ENCODE data around the gene TXLNB. TPM values are rescaled to one million over a fixed set of nuclear protein-coding genes. Genes with fewer than 3 reads are reported as not detected.
A peak's percentile ranks its signal among the peaks of the same experiment; 100 is the strongest.

The TXLNB gene
- total RNA-seq, 1 experiment from 2014 or later: 0.15 TPM

DNA sequence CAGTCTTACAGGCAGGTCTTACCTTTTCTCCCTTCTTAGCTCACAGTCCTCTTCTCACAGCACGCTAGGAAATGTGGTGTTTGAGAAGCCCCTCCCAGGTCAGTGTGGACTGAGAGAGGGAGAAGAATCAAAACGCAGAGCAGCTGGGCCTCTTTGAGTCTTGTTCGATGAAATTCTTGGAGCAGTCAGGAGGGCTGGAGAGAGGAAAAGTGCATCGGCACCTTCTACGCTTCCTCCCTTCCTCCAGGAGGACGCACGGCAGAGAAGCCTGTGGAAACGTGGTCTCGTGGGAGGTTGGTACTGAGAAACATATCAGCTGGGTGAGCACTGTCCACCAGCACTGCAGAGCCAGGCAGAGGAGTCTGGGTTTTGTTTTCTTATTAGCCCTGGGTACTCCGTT is 52.7 kb downstream of the TXLNB start:
- CTCF ChIA-PET: interaction anchor here (0.6 to 1.1 kb wide), 2 partner anchors 8 to 12 kb away, joined by 3 to 5 read pairs; no protein-coding TSS in a partner anchor
- H3K27ac Mint-ChIP-seq: no peak overlapping the region; the same call in none of the 2 replicates
- POLR2A ChIA-PET: no interaction called here
- DNase-seq (ENCODE audit: low spot score): no peak
- H3K4me3 Mint-ChIP-seq: no peak overlapping the region
- peaks cover 15% of the 10 kb centered on the region for H3K36me3 Mint-ChIP-seq
- no peaks in the 10 kb centered on the region; the same call in 1 of the 2 replicates for H3K27me3 Mint-ChIP-seq (ENCODE audit: low read depth)
- peaks cover 14% of the 10 kb centered on the region for H3K9me3 Mint-ChIP-seq
- no peak for TF ChIP-seq IRF2 (CRISPR knock-in tag; IDR thresholded peaks at IDR 0.05; ENCODE audit: borderline replicate concordance, low read depth)
- no peak for TF ChIP-seq FOXP1 (CRISPR knock-in tag; IDR thresholded peaks at IDR 0.05; ENCODE audit: borderline replicate concordance)
- TF ChIP-seq ETV6 (CRISPR knock-in tag; IDR thresholded peaks at IDR 0.05): no peak
- TF ChIP-seq, protein P1, sequence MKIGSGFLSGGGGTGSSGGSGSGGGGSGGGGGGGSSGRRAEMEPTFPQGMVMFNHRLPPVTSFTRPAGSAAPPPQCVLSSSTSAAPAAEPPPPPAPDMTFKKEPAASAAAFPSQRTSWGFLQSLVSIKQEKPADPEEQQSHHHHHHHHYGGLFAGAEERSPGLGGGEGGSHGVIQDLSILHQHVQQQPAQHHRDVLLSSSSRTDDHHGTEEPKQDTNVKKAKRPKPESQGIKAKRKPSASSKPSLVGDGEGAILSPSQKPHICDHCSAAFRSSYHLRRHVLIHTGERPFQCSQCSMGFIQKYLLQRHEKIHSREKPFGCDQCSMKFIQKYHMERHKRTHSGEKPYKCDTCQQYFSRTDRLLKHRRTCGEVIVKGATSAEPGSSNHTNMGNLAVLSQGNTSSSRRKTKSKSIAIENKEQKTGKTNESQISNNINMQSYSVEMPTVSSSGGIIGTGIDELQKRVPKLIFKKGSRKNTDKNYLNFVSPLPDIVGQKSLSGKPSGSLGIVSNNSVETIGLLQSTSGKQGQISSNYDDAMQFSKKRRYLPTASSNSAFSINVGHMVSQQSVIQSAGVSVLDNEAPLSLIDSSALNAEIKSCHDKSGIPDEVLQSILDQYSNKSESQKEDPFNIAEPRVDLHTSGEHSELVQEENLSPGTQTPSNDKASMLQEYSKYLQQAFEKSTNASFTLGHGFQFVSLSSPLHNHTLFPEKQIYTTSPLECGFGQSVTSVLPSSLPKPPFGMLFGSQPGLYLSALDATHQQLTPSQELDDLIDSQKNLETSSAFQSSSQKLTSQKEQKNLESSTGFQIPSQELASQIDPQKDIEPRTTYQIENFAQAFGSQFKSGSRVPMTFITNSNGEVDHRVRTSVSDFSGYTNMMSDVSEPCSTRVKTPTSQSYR (CRISPR knock-in tag; IDR thresholded peaks at IDR 0.05): no peak
- TF ChIP-seq CREB1 (CRISPR knock-in tag; IDR thresholded peaks at IDR 0.05): no peak
- TF ChIP-seq, protein P2, sequence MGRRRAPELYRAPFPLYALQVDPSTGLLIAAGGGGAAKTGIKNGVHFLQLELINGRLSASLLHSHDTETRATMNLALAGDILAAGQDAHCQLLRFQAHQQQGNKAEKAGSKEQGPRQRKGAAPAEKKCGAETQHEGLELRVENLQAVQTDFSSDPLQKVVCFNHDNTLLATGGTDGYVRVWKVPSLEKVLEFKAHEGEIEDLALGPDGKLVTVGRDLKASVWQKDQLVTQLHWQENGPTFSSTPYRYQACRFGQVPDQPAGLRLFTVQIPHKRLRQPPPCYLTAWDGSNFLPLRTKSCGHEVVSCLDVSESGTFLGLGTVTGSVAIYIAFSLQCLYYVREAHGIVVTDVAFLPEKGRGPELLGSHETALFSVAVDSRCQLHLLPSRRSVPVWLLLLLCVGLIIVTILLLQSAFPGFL (CRISPR knock-in tag; IDR thresholded peaks at IDR 0.05; ENCODE audit: borderline replicate concordance): no peak
- no peak for TF ChIP-seq ATF1 (CRISPR knock-in tag; IDR thresholded peaks at IDR 0.05)
- TF ChIP-seq GTF2I (CRISPR knock-in tag; conservative IDR thresholded peaks at IDR 0.05): no peak
- TF ChIP-seq, protein P3, sequence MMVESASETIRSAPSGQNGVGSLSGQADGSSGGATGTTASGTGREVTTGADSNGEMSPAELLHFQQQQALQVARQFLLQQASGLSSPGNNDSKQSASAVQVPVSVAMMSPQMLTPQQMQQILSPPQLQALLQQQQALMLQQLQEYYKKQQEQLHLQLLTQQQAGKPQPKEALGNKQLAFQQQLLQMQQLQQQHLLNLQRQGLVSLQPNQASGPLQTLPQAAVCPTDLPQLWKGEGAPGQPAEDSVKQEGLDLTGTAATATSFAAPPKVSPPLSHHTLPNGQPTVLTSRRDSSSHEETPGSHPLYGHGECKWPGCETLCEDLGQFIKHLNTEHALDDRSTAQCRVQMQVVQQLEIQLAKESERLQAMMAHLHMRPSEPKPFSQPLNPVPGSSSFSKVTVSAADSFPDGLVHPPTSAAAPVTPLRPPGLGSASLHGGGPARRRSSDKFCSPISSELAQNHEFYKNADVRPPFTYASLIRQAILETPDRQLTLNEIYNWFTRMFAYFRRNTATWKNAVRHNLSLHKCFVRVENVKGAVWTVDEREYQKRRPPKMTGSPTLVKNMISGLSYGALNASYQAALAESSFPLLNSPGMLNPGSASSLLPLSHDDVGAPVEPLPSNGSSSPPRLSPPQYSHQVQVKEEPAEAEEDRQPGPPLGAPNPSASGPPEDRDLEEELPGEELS (CRISPR knock-in tag; IDR thresholded peaks at IDR 0.05): no peak
- TF ChIP-seq, protein P4, sequence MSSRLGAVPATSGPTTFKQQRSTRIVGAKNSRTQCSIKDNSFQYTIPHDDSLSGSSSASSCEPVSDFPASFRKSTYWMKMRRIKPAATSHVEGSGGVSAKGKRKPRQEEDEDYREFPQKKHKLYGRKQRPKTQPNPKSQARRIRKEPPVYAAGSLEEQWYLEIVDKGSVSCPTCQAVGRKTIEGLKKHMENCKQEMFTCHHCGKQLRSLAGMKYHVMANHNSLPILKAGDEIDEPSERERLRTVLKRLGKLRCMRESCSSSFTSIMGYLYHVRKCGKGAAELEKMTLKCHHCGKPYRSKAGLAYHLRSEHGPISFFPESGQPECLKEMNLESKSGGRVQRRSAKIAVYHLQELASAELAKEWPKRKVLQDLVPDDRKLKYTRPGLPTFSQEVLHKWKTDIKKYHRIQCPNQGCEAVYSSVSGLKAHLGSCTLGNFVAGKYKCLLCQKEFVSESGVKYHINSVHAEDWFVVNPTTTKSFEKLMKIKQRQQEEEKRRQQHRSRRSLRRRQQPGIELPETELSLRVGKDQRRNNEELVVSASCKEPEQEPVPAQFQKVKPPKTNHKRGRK (CRISPR knock-in tag; IDR thresholded peaks at IDR 0.05; ENCODE audit: borderline replicate concordance): no peak
- TF ChIP-seq NR3C1 (CRISPR knock-in tag; conservative IDR thresholded peaks at IDR 0.05; ENCODE audit: low read depth): no peak
- TF ChIP-seq FOXK1 (CRISPR knock-in tag; IDR thresholded peaks at IDR 0.05): no peak
- ATAC-seq: peak; percentile 43
- peaks cover 11% of the 10 kb centered on the region for H3K4me1 Mint-ChIP-seq

DNA sequence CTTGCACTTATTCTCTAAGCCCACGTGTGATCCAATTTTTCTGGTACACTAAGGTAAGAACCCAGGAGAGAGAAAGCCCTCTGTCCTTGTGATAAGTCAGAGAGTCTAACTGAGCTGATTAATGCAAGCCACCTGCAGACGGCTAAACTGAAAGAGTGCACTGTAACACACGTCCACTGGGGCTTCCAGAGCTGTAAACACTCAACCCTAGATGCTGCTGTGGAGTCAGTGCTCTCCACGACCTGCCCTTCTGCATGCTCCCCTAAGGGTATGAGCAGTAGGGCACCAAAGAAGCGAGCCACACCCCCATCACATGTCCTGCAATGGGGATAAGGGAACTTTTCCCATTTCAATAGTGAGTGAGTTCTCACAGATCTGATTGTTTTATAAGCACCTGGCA is 55.7 kb downstream of the TXLNB start:
- ATAC-seq (no peak), DNase-seq (ENCODE audit: low spot score) (no peak)
- POLR2A ChIA-PET: no interaction called here
- no peak overlapping the region for H3K4me3 Mint-ChIP-seq
- CTCF ChIA-PET: no interaction called here
- TF ChIP-seq FOXP1 (CRISPR knock-in tag; IDR thresholded peaks at IDR 0.05; ENCODE audit: borderline replicate concordance) (no peak), TP53 (CRISPR knock-in tag; IDR thresholded peaks at IDR 0.05) (no peak), EMX1 (CRISPR knock-in tag; IDR thresholded peaks at IDR 0.05) (no peak), NR1H2 (CRISPR knock-in tag; IDR thresholded peaks at IDR 0.05) (no peak), KAT7 (CRISPR knock-in tag; IDR thresholded peaks at IDR 0.05; ENCODE audit: borderline replicate concordance) (no peak)
- TF ChIP-seq, protein P3 (CRISPR knock-in tag; IDR thresholded peaks at IDR 0.05): no peak
- TF ChIP-seq, protein P5, sequence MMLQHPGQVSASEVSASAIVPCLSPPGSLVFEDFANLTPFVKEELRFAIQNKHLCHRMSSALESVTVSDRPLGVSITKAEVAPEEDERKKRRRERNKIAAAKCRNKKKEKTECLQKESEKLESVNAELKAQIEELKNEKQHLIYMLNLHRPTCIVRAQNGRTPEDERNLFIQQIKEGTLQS (CRISPR knock-in tag; conservative IDR thresholded peaks at IDR 0.05): no peak
- no peak overlapping the region for H3K27ac Mint-ChIP-seq
- H3K27me3 Mint-ChIP-seq (ENCODE audit: low read depth): peaks cover 6% of the 10 kb centered on the region
- peaks cover 7% of the 10 kb centered on the region for H3K4me1 Mint-ChIP-seq
- peaks cover 22% of the 10 kb centered on the region for H3K36me3 Mint-ChIP-seq
- peaks cover 32% of the 10 kb centered on the region for H3K9me3 Mint-ChIP-seq

All from WTC11 (cell line).